C4-2B (cell line): ENCODE results near the gene NT5DC4.

Source experiments
- ZFX ChIP-seq: fragments of 450-650 bp; IDR thresholded peaks from 2 replicates; pipeline ENCODE4 v1.6.1; 2017
- TF ChIP-seq, protein P1 (sequence below): fragments of 450-650 bp; conservative IDR thresholded peaks from 2 replicates; pipeline ENCODE4 v1.5.1; 2017; ENCODE audit warnings: mild to moderate bottlenecking

DNA sequence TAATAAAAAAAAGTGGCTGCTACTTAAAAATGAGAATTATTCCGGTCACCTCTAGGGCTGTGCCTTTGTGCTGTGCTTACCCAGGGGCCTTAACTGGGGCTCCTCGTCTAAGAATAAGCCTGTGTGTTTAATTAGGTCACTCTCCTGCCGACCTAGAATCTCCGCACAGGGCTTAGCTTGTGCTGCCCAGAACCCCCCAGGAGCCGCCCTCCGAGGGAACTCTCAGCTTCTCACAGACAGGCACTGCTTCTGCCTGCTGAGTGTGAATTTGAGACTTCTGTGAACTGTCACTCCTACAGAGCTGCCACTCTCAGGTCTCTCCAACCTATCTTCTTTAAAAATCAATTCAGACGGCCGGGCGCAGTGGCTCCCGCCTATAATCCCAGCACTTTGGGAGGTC, 11.9 kb upstream of the NT5DC4 start:
- TF ChIP-seq, protein P1, sequence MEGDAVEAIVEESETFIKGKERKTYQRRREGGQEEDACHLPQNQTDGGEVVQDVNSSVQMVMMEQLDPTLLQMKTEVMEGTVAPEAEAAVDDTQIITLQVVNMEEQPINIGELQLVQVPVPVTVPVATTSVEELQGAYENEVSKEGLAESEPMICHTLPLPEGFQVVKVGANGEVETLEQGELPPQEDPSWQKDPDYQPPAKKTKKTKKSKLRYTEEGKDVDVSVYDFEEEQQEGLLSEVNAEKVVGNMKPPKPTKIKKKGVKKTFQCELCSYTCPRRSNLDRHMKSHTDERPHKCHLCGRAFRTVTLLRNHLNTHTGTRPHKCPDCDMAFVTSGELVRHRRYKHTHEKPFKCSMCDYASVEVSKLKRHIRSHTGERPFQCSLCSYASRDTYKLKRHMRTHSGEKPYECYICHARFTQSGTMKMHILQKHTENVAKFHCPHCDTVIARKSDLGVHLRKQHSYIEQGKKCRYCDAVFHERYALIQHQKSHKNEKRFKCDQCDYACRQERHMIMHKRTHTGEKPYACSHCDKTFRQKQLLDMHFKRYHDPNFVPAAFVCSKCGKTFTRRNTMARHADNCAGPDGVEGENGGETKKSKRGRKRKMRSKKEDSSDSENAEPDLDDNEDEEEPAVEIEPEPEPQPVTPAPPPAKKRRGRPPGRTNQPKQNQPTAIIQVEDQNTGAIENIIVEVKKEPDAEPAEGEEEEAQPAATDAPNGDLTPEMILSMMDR: no peak
- TF ChIP-seq ZFX: no peak
